GM18517 (cell line): Measurements from ENCODE around the gene CEP76.

ENCODE experiments used
- ATAC-seq: cut with Tn5 transposase; IDR thresholded peaks from one replicate; pipeline ENCODE4 v1.9.1; 2021; ENCODE audit warnings: mild to moderate bottlenecking, moderate library complexity; ENCODE audit not compliant: unreplicated experiment

CEP76 gene

GRCh38 chr18:12703664-12704063 lies 1.1 kb upstream of the CEP76 start:
- ATAC-seq, result no peak

- peak; percentile 6 for ATAC-seq
These were observed 609 bp upstream of the CEP76 start for GRCh38 chr18:12703096-12703567.

DNA sequence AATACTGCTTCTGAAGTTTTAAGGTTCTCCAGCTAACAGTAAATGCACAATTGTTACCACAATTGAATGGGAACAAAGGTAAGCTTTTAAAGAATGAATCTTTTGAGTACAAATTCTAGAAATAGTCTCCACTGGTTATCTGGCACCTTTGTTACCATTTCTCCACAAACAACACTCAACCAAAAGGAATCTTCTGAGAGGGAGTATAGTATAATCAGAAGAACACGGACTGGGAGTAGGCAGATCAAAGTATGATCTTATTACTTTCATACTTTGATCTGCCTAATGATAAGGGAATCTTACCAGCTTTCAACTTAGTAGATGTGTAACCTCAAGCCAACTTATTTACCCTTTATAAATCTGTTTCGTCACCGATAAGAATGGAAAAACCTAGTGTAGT lies 1.4 kb downstream of the CEP76 start:
- no peak for ATAC-seq

- no peak for ATAC-seq
These were observed 2.8 kb downstream of the CEP76 start for GRCh38 chr18:12699747-12700146.

DNA sequence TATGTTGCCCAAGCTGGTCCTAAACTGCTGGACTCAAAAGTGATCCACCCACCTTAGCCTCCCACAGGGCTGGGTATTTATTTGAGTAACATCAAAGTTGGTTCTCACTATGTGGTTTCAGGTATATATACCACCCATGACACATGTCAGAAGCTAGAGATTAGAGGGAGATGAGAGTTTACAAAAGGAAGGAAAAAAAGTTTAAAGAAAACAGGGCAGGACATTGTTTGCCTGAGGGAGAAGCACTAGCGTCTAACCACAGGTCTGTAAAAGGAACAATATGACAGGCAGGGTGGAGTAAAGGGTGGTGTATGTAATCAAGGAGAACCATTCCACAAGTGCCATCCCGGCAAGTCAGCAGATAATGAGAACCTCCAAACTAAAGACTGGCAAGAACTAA lies 8.5 kb downstream of the CEP76 start:
- ATAC-seq, result no peak

DNA sequence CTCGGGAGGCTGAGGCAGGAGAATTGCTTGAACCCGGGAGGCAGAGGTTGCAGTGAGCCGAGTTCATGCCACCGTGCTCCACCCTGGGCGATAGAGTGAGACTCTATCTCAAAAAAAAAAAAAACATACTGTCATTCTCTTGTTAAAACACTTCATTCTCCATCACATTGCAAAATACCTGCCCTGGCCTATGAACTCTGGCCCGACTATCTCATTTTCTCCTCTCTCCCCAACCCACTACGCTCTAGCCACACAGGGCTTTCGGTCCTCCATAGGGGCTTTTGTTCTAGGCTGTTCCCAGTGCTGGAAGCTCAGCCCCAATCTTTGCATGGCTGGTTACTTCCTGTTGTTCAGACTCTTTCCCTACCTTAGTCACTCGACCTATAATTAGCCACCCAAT lies 10.3 kb downstream of the CEP76 start:
- no peak for ATAC-seq

DNA sequence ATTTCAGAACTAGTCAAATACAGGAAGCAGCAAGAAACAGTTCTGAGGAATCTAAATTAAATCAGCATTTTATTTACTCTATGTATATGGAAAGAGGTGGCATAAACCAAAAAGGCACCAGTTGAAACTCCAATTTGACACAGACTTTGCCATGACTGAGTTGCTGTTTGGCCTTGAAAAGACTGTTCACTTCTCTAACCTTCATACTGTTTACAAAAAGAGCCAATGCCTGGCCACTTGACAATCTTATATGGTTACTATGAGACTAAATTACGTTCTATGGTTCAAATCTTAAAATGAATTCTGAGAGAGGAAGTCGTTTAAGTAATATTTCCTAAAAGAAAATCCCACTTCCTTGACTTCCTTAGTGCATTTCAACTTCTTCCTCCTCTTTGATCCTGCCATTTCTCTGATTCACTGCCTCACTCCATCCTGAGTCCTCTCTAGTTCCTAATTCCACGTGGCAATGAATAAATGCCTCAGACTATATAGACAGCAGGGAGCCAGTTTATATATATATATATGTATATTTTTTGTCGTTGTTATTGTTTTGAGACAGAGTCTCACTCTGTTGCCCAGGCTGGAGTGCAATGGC lies 13.2 kb downstream of the CEP76 start:
- no peak for ATAC-seq

GRCh38 chr18:12686100-12686499 lies 16.4 kb downstream of the CEP76 start:
- ATAC-seq, result no peak

DNA sequence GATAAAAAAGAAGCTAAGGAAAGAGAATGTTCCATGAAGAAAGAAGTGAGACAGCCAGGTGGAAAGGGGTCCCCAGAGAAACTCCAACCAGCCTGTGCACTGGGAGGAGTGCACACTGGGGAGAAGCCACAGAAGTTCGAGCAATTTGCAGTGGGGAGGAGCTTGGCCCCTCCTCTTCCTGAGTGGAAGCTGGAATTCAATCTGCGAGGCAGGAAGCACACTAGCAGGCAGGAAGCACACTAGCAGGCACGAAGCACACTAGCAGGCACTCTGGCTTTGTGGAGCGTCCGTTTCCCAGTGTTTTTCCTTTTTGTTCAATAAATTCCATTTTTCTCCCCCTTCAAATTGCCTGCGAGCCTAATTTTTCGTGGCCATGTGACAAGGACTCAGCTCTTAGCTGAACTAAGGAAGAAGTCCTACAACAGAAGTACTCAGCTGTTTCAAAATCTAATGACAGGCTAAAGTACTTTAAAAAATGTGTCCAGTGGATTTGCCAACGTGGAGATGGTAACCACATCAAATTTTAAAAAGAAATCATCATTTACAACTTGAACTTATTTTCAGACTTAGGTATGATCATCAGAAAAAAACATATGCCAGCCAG lies 23.2 kb downstream of the CEP76 start:
- ATAC-seq, result no peak

DNA sequence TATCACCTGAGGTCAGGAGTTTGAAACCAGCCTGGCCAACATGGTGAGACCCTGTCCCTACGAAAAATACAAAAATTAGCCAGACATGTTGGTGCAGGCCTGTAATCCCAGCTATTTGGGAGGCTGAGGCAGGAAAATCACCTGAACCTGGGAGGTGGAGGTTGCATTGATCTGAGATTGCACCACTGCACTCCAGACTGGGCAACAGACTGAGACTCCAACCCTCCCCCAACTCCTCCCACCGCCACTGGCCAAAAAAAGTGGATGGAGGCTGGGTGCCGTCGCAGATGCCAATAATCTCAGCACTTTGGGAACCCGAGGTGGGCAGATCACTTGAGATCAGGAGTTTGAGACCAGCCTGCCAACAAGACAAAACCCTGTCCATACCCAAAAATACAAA lies 34.5 kb downstream of the CEP76 start:
- ATAC-seq, result no peak

DNA sequence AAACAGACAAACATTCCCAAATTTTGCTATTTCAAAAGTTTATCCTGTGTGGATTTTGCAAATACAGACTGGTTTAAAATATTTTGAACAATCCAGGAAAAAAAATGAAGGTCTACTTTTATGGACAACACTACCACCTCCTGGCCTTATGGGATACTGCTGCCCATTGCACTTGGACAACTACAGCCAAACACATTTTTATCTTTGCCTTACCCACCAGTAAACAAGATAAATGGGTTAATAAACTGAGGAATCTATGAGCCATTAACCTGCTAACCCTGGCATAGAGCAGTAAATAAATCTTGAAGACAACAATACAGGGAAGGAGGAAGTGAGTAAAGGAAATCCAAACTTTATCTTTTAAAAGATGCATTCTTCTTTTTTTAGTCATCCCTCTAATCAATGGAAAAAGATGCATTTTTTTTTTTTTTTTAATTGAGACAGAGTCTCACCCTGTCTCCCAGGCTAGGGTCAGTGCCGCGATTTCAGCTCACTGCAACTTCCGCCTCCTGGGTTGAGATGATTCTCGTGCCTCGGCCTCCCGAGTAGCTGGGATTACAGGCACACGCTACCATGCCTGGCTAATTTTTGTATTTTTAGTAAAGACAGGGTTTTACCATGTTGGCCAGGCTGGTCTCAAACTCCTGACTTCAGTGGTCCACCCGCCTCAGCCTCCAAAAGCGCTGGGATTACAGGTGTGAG lies 42.5 kb downstream of the CEP76 start:
- no peak for ATAC-seq

GRCh38 chr18:12658426-12659138 lies 43.9 kb downstream of the CEP76 start:
- ATAC-seq, result peak; percentile 23

GRCh38 chr18:12657684-12658425 lies 44.7 kb downstream of the CEP76 start, which contains the start of gene SPIRE1:
Gene SPIRE1 (minus strand): TSS chr18:12658107. CDS start chr18:12657866, 241 bp downstream.
- peak; percentile 56 for ATAC-seq

DNA sequence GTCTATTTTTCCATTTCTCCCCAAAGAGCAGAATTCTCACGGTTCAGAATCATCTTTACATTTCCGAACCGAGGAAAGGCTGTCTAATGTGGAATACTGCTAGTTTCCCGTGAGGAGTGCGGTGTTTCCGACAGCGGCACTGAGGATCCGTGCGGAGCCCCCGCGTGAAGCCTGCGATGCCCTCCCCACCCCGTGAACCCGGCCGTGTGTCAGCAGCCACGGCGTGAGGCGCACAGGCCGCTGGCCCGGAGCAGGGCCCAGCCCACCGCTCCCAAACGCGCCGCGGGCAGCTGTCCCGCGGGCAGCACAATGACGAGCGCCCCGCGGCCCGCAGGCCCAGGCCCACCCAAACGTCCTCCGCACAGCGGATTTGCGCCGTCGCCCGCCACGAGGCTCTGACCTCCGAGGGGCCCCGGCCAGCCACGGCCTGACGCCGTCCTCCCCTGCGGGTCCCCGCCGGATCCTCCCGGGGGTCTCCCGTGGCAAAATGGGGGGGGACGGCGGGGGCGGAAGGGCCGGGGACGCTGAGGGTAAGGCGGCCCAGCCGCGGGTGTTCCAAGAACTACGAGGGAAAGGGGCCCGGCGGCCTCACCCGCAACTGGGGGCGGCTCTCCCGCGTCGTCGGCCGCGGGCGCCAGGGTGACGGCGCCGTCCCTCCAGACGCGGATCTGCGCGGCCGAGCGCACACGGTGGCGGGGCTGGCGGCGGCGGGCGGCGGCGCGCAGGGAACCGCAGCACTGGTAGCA lies 45.4 kb downstream of the CEP76 start:
- peak; percentile 37 for ATAC-seq

- ATAC-seq, result no peak
These were observed 46.0 kb downstream of the CEP76 start for GRCh38 chr18:12656605-12656937.

DNA sequence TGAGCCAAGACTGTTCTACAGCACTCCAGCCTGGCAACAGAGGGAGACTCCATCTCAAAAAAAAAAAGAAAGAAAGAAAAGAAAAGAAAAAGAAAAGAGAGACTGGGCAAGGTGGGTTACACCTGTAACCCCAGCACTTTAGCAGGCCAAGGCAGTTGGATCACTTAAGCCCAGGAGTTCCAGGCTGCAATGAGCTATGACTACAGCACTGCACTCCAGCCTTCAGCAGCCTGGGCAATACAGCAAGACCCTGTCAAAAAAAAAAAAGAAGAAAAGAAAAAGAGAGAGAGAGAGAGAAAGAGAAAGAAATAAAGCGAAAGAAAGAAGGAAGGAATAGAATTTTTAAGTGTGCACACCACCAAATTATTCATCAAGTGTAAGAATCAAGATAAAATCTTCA lies 47.6 kb downstream of the CEP76 start:
- ATAC-seq, result no peak

GRCh38 chr18:12652861-12653401 lies 49.6 kb downstream of the CEP76 start:
- no peak for ATAC-seq

GRCh38 chr18:12651651-12652050 lies 50.9 kb downstream of the CEP76 start:
- ATAC-seq, result no peak

- no peak for ATAC-seq
These were observed 54.8 kb downstream of the CEP76 start for GRCh38 chr18:12647773-12648172.

DNA sequence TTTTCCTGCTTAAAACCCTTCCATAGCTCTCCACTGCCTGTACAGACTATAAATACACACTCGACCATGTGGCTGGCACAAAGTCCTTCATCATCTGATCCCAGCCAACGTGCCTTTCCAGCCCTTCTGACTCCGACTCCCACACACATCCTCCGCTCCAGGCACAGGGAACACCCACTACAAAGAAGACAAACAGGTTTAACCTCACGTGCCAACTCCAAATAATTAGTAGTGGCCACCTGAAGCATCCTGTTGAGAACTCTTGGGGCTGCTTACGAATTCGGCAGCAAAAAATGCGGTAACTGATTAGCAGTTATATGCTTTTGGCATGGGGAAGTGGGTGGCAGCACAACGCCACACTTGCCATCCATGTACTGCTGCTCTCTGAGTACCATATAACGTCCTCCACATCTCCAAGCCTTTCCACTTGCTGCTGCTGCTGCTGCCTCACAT lies 56.7 kb downstream of the CEP76 start:
- no peak for ATAC-seq
